ENCODE measurements around the gene CKMT1A.

- TF ChIP-seq, protein P1, sequence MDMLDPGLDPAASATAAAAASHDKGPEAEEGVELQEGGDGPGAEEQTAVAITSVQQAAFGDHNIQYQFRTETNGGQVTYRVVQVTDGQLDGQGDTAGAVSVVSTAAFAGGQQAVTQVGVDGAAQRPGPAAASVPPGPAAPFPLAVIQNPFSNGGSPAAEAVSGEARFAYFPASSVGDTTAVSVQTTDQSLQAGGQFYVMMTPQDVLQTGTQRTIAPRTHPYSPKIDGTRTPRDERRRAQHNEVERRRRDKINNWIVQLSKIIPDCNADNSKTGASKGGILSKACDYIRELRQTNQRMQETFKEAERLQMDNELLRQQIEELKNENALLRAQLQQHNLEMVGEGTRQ (IDR thresholded peaks at IDR 0.05): no peak
- no peak for TF ChIP-seq CTCF (IDR thresholded peaks at IDR 0.05)
- TF ChIP-seq EP300 (IDR thresholded peaks at IDR 0.05): no peak
- no peak for TF ChIP-seq CHD4 (IDR thresholded peaks at IDR 0.05; ENCODE audit: borderline replicate concordance)
Observed at GRCh38 chr15:43748376-43748775, 54.7 kb downstream of the CKMT1A start.
